ENCODE data around the gene MOB3A.
A peak's percentile ranks its signal among the peaks of the same experiment; 100 is the strongest.

DNA sequence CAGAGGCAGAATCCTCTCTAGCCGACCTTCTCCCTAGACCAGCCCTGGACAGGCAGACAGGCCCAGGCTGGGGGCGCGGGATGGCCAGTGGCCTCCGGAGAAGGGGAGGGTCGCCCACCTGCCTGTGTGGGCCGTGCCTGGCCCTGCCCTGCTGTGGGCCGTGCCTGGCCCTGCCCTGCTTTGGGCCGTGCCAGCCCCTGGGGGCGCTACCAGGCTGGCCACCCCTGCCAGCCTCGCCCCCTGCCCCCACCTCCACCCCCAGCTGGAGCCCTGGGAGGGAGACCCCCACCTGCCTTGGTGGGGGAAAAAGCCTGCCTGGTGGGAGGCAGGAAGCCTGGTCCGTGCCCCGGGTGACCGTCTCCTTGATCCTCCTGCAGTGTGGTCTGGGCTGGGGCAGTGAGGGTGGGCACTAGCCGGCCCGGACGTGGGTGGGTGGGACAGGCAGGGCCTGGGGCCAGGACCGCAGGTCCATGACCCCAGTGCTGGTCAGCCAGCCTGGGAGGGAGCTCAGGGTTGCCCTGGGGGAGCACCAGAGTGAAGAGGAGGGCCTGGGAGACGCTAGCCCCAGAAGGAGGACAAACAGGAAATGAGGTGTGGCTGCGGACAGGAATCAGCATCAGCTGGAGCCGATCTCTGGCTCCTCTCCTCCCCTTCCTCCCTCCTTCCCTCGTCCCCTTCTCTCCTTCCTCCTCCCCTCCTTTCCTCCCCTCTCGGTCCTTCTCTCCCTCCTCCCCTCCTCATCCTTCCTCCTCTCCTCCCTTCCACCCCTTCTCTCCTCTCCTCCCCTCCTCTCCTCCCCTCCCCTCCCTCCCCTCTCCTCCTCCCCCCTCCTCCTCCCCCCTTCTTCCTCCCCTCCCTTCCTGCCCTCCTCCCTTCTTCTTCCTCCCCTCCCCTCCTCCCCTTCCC lies 39.9 kb downstream of the MOB3A start:
- TF ChIP-seq CTCF (IDR thresholded peaks at IDR 0.05; ENCODE audit: low read depth, low read length, poor library complexity, severe bottlenecking): peak; percentile 46
- TF ChIP-seq EZH2phosphoT487 (IDR thresholded peaks at IDR 0.05; ENCODE audit: borderline replicate concordance, low read length): no peak
